Measurements from ENCODE around the gene OR51E2. TPM values are rescaled to one million over a fixed set of nuclear protein-coding genes. Genes with fewer than 3 reads are reported as not detected.

OR51E2 gene
- total and polyA plus RNA-seq, 12 donors = 0.10 TPM; not detected in 11

GRCh38 chr11:4654635-4655369, 42.9 kb downstream of the OR51E2 start:
- Histone ChIP-seq H3K27me3 (no peaks in the 10 kb centered on the region), H3K4me3 (no peak overlapping the region), H3K4me1 (replicated peaks in 1 of 2) (no peaks in the 10 kb centered on the region), H3K27ac (no peak overlapping the region), H3K9me3 (replicated peaks in 1 of 3) (no peaks in the 10 kb centered on the region), H3K36me3 (replicated peaks in 1 of 2) (no peaks in the 10 kb centered on the region)
- 65 to 86% (median 71%) methylated on average over 2 of the region's 2 CpGs for whole genome bisulfite sequencing, 4 donors
- intact Hi-C loops (cut with DNase I) = no loop called here
- no peak for DNase-seq
- TF ChIP-seq POLR2A (IDR thresholded peaks at IDR 0.05) (no peak), CTCF (IDR thresholded peaks at IDR 0.05) (no peak)

GRCh38 chr11:4647766-4648165, 49.9 kb downstream of the OR51E2 start:
- Histone ChIP-seq H3K4me1 (replicated peaks in 1 of 2) (no peaks in the 10 kb centered on the region), H3K4me3 (no peak overlapping the region), H3K36me3 (replicated peaks in 1 of 2) (no peaks in the 10 kb centered on the region), H3K9me3 (replicated peaks in 1 of 3) (no peaks in the 10 kb centered on the region), H3K27me3 (no peaks in the 10 kb centered on the region), H3K27ac (no peak overlapping the region)
- no peak for DNase-seq
- intact Hi-C loops (cut with DNase I) = no loop called here
- WGBS, 4 donors = 62 to 69% (median 65%) methylated on average over 4 of the region's 4 CpGs
- TF ChIP-seq POLR2A (IDR thresholded peaks at IDR 0.05) = no peak
- TF ChIP-seq CTCF (IDR thresholded peaks at IDR 0.05) = no peak

- H3K9me3 ChIP-seq (replicated peaks in 1 of 3) = no peaks in the 10 kb centered on the region
- 56 to 85% (median 71%) methylated on average over 2 of the region's 2 CpGs for WGBS, 4 donors
- H3K27ac ChIP-seq = no peak overlapping the region
- H3K36me3 ChIP-seq (replicated peaks in 1 of 2) = no peaks in the 10 kb centered on the region
- DNase-seq = no peak
- no peak overlapping the region for H3K4me3 ChIP-seq
- no peak for TF ChIP-seq CTCF (IDR thresholded peaks at IDR 0.05)
- no peak for TF ChIP-seq POLR2A (IDR thresholded peaks at IDR 0.05)
- H3K27me3 ChIP-seq = no peaks in the 10 kb centered on the region
- intact Hi-C loops (cut with DNase I) = no loop called here
- H3K4me1 ChIP-seq (replicated peaks in 1 of 2) = no peaks in the 10 kb centered on the region
Observed at GRCh38 chr11:4645974-4646373, 51.7 kb downstream of the OR51E2 start.

- Histone ChIP-seq H3K4me1 (replicated peaks in 1 of 2) (no peaks in the 10 kb centered on the region), H3K36me3 (replicated peaks in 1 of 2) (no peaks in the 10 kb centered on the region), H3K9me3 (replicated peaks in 1 of 3) (no peaks in the 10 kb centered on the region), H3K4me3 (no peak overlapping the region), H3K27ac (no peak overlapping the region), H3K27me3 (no peaks in the 10 kb centered on the region)
- intact Hi-C loops (cut with DNase I) = no loop called here
- no peak for TF ChIP-seq POLR2A (IDR thresholded peaks at IDR 0.05)
- TF ChIP-seq CTCF (IDR thresholded peaks at IDR 0.05) = no peak
- WGBS, 4 donors = 64 to 87% (median 72%) methylated on average over 4 of the region's 4 CpGs
- DNase-seq = no peak
Observed at GRCh38 chr11:4644233-4644632, 53.4 kb downstream of the OR51E2 start.
